ENCODE results near the gene LGR4. TPM values are rescaled to one million over a fixed set of nuclear protein-coding genes. Genes with fewer than 3 reads are reported as not detected.

LGR4 gene
- total RNA-seq, 1 experiment from 2014 or later = 7.1 TPM

DNA sequence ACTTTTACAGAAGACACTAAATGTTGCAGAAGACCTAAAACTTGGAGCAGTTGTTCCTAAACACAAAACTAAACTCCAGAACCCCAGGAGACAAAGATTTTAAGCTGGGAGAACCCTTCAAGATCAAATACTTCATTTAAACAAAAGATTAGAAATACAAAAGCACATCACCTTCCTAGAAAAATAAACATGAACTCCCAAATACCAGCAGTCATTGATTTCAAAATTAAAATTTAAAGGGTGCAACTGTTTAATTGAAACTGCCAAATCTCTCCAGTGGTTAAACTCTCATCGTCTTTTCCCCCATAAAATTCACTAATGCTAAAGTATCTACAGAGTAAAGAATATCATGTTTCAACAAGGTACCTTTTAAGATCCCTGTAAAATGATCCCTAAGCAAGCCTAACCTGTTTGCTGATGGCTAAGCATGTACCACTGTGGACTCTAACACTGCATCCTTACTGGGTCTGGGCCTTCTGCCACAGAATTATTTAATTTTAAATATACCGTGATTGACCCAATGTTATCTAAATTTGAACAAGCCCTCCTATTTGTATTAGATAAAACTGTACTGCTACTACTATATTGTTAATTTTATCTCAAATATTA, 55.9 kb downstream of the LGR4 start:
- ChIA-PET POLR2A (no interaction called here), RAD21 (ENCODE audit: low non-redundant PET in 1 of 2, low total read pairs in 2 of 2, uncharacterized antibody in 2 of 2, unreplicated experiment in 2 of 2) (no interaction called here), CTCF (no interaction called here)
- H4K20me1 ChIP-seq (ENCODE audit: insufficient read depth) = no peaks in the 10 kb centered on the region
- no peak overlapping the region for H2AFZ ChIP-seq (ENCODE audit: low read depth, low read length, poor library complexity, severe bottlenecking)
- ATAC-seq (no peak), DNase-seq (ENCODE audit: low read depth, low spot score) (no peak)
- H3K27ac ChIP-seq (ENCODE audit: low read depth, low read length) = no peak overlapping the region
- H3K27me3 ChIP-seq (ENCODE audit: insufficient read depth, low read length) = no peaks in the 10 kb centered on the region
- TF ChIP-seq CEBPB (IDR thresholded peaks at IDR 0.05; ENCODE audit: low read depth) (no peak), EZH2phosphoT487 (IDR thresholded peaks at IDR 0.05; ENCODE audit: borderline replicate concordance) (no peak), CBX3 (IDR thresholded peaks at IDR 0.05; ENCODE audit: low read depth) (no peak), TCF7L2 (IDR thresholded peaks at IDR 0.05; ENCODE audit: borderline replicate concordance, extremely low read depth, insufficient read depth, insufficient read length) (no peak), SRF (IDR thresholded peaks at IDR 0.05; ENCODE audit: low read depth) (no peak), SP1 (IDR thresholded peaks at IDR 0.05; ENCODE audit: low read depth) (no peak), ELF1 (IDR thresholded peaks at IDR 0.05; ENCODE audit: borderline replicate concordance, low read depth) (no peak), POLR2A (IDR thresholded peaks at IDR 0.05; ENCODE audit: borderline replicate concordance, extremely low read depth, insufficient read depth, insufficient read length) (no peak), ZNF274 (IDR thresholded peaks at IDR 0.05; ENCODE audit: low read depth, low read length) (no peak), ZFX (IDR thresholded peaks at IDR 0.05) (no peak), JUND (IDR thresholded peaks at IDR 0.05) (no peak)
- TF ChIP-seq, protein P1, sequence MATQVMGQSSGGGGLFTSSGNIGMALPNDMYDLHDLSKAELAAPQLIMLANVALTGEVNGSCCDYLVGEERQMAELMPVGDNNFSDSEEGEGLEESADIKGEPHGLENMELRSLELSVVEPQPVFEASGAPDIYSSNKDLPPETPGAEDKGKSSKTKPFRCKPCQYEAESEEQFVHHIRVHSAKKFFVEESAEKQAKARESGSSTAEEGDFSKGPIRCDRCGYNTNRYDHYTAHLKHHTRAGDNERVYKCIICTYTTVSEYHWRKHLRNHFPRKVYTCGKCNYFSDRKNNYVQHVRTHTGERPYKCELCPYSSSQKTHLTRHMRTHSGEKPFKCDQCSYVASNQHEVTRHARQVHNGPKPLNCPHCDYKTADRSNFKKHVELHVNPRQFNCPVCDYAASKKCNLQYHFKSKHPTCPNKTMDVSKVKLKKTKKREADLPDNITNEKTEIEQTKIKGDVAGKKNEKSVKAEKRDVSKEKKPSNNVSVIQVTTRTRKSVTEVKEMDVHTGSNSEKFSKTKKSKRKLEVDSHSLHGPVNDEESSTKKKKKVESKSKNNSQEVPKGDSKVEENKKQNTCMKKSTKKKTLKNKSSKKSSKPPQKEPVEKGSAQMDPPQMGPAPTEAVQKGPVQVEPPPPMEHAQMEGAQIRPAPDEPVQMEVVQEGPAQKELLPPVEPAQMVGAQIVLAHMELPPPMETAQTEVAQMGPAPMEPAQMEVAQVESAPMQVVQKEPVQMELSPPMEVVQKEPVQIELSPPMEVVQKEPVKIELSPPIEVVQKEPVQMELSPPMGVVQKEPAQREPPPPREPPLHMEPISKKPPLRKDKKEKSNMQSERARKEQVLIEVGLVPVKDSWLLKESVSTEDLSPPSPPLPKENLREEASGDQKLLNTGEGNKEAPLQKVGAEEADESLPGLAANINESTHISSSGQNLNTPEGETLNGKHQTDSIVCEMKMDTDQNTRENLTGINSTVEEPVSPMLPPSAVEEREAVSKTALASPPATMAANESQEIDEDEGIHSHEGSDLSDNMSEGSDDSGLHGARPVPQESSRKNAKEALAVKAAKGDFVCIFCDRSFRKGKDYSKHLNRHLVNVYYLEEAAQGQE (IDR thresholded peaks at IDR 0.05; ENCODE audit: low read depth) = no peak
- TF ChIP-seq, protein P2, sequence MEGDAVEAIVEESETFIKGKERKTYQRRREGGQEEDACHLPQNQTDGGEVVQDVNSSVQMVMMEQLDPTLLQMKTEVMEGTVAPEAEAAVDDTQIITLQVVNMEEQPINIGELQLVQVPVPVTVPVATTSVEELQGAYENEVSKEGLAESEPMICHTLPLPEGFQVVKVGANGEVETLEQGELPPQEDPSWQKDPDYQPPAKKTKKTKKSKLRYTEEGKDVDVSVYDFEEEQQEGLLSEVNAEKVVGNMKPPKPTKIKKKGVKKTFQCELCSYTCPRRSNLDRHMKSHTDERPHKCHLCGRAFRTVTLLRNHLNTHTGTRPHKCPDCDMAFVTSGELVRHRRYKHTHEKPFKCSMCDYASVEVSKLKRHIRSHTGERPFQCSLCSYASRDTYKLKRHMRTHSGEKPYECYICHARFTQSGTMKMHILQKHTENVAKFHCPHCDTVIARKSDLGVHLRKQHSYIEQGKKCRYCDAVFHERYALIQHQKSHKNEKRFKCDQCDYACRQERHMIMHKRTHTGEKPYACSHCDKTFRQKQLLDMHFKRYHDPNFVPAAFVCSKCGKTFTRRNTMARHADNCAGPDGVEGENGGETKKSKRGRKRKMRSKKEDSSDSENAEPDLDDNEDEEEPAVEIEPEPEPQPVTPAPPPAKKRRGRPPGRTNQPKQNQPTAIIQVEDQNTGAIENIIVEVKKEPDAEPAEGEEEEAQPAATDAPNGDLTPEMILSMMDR (IDR thresholded peaks at IDR 0.05 in 2 of 3, conservative IDR thresholded peaks at IDR 0.05 in 1 of 3; ENCODE audit: borderline replicate concordance in 1 of 3, insufficient read depth in 1 of 3, low read depth in 2 of 3, low read length in 2 of 3) = no peak
- TF ChIP-seq, protein P3, sequence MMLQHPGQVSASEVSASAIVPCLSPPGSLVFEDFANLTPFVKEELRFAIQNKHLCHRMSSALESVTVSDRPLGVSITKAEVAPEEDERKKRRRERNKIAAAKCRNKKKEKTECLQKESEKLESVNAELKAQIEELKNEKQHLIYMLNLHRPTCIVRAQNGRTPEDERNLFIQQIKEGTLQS (IDR thresholded peaks at IDR 0.05) = no peak
- intact Hi-C loops (cut with micrococcal nuclease) = no loop called here
- no peak overlapping the region for H3K9ac ChIP-seq (ENCODE audit: low read length)
- H3K9me2 ChIP-seq (ENCODE audit: insufficient read depth) = no peaks in the 10 kb centered on the region
- no peaks in the 10 kb centered on the region for H3K36me3 ChIP-seq (ENCODE audit: control insufficient read depth in 1 of 2, insufficient read depth in 2 of 2, low read length in 2 of 2)
- H3K4me3 ChIP-seq (replicated peaks in 1 of 2; ENCODE audit: low read depth in 1 of 2, low read length in 2 of 2) = no peak overlapping the region
- no peaks in the 10 kb centered on the region for H3K79me2 ChIP-seq (ENCODE audit: insufficient read depth, low read length)
- H3K4me2 ChIP-seq (ENCODE audit: low read length) = no peak overlapping the region
- BruUV-seq (replicated peaks) = no TSS peak
- H3K9me3 ChIP-seq (ENCODE audit: control insufficient read depth in 1 of 2, insufficient read depth in 1 of 2, low read depth in 1 of 2, low read length in 2 of 2) = no peaks in the 10 kb centered on the region
- H3K4me1 ChIP-seq (ENCODE audit: control insufficient read depth in 1 of 2, insufficient read depth in 2 of 2, low read length in 2 of 2) = no peaks in the 10 kb centered on the region
